D721Med (cell line): ENCODE data around the gene HYAL2.
"Not testable (repeated sequence)": the region's sequence is repeated elsewhere in the genome, so short reads cannot be mapped to it uniquely, and the experiment has no call there.

ENCODE experiments used
- DNase-seq: peaks from one replicate; pipeline ENCODE4 v3.0.0; 2011; ENCODE audit warnings: low spot score; ENCODE audit not compliant: insufficient read length
- FAIRE-seq: peaks from 2 replicates; lab custom pipeline; 2011; peaks lifted over from hg19 to GRCh38; lab: Jason Lieb, UNC
- TF ChIP-seq, protein P1 (sequence below): IDR thresholded peaks from 2 replicates; pipeline ENCODE4 v1.5.1; 2012; ENCODE audit warnings: mild to moderate bottlenecking, control low read depth; ENCODE audit not compliant: insufficient read depth; ENCODE audit errors: missing control alignments

Gene HYAL2

GRCh38 chr3:50288387-50289007, 34.0 kb downstream of the HYAL2 start:
- TF ChIP-seq, protein P1, sequence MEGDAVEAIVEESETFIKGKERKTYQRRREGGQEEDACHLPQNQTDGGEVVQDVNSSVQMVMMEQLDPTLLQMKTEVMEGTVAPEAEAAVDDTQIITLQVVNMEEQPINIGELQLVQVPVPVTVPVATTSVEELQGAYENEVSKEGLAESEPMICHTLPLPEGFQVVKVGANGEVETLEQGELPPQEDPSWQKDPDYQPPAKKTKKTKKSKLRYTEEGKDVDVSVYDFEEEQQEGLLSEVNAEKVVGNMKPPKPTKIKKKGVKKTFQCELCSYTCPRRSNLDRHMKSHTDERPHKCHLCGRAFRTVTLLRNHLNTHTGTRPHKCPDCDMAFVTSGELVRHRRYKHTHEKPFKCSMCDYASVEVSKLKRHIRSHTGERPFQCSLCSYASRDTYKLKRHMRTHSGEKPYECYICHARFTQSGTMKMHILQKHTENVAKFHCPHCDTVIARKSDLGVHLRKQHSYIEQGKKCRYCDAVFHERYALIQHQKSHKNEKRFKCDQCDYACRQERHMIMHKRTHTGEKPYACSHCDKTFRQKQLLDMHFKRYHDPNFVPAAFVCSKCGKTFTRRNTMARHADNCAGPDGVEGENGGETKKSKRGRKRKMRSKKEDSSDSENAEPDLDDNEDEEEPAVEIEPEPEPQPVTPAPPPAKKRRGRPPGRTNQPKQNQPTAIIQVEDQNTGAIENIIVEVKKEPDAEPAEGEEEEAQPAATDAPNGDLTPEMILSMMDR, result no peak
- no peak for DNase-seq
- FAIRE-seq, result no peak

DNA sequence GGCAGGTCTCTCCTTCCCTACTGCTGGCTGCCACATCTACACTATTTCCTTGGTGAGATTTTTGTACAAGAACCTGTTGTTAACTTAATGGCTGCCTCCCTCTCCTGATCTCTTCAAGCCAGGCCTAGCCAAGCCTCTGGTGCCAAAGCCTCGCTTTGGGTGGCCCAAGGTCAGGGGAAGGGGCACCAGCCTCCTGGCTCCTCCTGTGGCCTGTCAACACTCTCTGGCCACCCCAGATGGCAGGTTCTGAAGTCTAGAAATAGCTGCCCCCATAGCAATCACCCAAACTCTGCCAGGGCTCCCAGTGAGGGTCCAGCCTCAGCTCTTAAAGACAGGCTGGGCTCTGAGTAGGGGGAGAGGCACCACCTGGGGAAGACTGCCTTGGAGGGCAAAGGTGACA, 35.3 kb downstream of the HYAL2 start:
- TF ChIP-seq, protein P1, result no peak
- FAIRE-seq (no peak), DNase-seq (no peak)

GRCh38 chr3:50286322-50287227, 36.0 kb downstream of the HYAL2 start:
- no peak for DNase-seq
- TF ChIP-seq, protein P1, result no peak
- no peak for FAIRE-seq

DNA sequence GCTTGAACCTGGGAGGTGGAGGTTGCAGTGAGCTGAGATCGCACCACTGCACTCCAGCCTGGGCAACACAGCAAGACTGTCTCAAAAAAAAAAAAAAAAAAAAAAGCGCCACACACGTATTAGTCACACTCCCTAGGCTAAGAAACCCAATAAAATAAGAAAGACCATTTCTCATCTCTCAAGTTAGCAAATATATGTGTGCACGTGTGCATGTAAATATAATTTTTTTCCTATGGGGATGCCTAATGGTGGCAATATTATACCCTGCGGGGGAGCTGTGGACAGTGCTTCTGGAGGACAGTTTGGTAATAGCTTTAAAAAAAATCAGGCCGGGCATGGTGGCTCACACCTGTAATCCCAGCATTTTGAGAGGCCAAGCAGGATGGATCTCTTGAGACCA, 38.4 kb downstream of the HYAL2 start:
- DNase-seq, FAIRE-seq: not testable (repeated sequence)

DNA sequence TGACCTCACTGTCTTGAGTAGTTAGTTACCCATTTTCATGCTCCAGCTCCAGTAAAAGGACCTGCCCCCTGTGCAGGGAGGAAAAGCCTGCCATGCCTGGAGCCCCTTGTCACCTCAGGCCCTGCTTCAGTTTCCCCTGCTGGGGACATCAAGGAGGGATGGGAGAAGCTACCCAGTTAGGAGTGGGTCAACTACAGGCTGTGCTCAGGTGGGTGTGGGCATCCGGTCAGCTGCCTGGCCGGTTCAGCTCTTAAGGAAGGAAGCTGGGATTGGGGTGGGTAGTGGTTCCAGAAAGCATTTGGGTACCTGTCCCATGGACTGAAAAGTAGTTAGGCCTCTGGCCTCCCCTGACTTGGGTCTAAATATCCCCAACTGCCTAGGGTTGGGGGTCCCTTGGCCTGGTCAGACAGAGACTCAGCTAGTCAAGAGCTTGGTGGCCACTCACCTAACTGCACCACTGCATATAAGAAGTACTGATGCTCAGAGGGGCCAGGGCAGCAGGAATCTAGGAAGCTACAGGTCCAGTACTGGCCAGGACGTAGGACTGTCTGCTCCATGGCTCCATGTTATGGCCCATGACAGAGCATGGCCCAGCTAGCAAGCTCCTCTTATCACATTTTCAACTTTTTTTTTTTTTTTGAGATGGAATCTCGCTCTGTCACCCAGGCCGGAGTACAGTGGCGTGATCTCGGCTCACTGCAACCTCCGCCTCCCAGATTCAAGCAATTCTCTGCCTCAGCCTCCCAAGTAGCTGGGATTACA, 43.1 kb downstream of the HYAL2 start:
- no peak for FAIRE-seq
- TF ChIP-seq, protein P1, result no peak
- DNase-seq, result no peak

DNA sequence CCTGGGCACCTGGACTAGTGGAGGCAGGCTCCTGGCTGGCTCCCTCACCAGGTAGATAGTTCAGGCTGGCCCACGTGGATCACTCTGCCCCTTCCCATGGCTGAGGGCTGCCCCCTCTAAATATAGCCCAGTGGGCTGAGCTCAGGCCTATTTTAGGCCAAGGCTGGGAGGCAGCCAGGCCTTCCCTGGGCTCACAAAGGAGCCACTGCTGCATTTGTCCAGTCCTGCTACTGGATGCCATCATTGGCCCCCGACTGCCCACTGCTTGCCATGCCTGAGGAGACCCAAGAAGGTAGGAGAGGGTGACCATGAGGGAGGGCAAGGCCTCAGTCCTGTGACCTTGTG, 43.7 kb downstream of the HYAL2 start, which contains the start of gene LSMEM2:
TSS of gene LSMEM2 (plus strand) at position 208 of the 345 bp plus-strand sequence. CDS start at position 235, 27 bp downstream.
- TF ChIP-seq, protein P1, result no peak
- FAIRE-seq, result no peak
- DNase-seq, result no peak

DNA sequence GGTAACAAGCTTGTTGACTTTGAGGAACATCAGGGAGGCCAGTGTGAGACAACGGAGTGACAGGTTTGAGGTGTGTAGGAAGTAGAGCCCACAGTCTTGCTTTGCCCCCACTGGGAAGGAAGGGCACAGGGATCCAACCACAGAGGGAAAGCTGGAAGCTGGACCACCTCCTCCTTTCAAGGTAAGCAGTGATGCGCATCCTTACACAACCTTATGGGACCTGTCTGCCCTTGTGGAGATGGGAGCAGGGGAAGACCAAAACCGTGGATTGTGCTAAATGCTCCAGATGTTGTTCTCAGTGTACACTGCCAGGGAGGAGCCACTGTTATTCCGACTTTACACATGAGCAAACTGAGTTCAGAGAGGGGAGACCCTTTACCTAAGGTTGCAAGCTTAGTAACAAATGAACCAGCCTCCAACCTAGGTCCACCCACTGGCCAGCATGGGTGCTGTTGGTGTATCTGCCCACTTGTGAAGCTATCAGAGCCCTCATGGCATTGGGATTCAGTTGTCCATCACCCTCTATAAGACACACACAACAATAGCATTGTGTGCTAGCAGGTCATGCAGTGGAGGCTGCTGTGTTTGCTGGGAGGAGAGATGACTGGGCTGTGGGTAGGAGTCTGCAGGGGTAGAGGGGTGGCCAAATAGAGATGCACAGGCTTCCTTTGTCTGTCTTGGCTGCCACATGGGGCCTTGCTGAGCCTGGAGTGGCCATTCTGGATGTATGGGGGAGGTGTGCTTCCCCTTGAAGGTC, 44.2 kb downstream of the HYAL2 start:
- FAIRE-seq, result no peak
- TF ChIP-seq, protein P1, result no peak
- no peak for DNase-seq
